ENCODE results near the gene FREY1. TPM values are rescaled to one million over a fixed set of nuclear protein-coding genes. Genes with fewer than 3 reads are reported as not detected.

FREY1 gene
- 2.2 and 4.2 TPM in 2 replicates for total RNA-seq (2021)
- Bru-seq, nascent RNA: percentile 53 among the genes with signal in this experiment
- BruChase-seq, experiment 1, labeled RNA remaining after a 2-hour chase: percentile 57 among the genes with signal in this experiment
- percentile 59 among the genes with signal in this experiment for BruChase-seq, experiment 2, labeled RNA remaining after a 6-hour chase
- long read RNA-seq: 0 reads

- Histone ChIP-seq H3K27ac (no peak within 1 kb of the TSS), H3K4me3 (no peak within 1 kb of the TSS)
- CTCF ChIA-PET: no interaction called here
These were observed at the start of gene FREY1 for GRCh38 chr11:45906965-45907611. Gene FREY1, minus strand, starts transcription at chr11:45907271. Its CDS starts 26 bp downstream, at chr11:45907245.

GRCh38 chr11:45949992-45950407 is 42.9 kb upstream of the FREY1 start:
- POLR2A ChIA-PET (ENCODE audit: unreplicated experiment): no interaction called here
- H2AFZ ChIP-seq: no peak overlapping the region
- CTCF ChIA-PET: no interaction called here
- no peaks in the 10 kb centered on the region; the same call in 1 of the 2 replicates for H3K36me3 ChIP-seq (ENCODE audit: low read depth)
- no peaks in the 10 kb centered on the region for H3K79me2 ChIP-seq (ENCODE audit: low read depth)
- H4K20me1 ChIP-seq (ENCODE audit: insufficient read depth): no peaks in the 10 kb centered on the region; the same call in 1 of the 2 replicates
- H3F3A ChIP-seq (ENCODE audit: insufficient read depth, low read depth): 0 out of 2 replicates have a peak, but pooled peaks cover 3% of the 10 kb centered on the region
- H3K9me2 ChIP-seq (ENCODE audit: insufficient read depth): no peaks in the 10 kb centered on the region
- no TSS peak for BruUV-seq (replicated peaks)
- H3K4me2 ChIP-seq: no peak overlapping the region
- H3K27ac ChIP-seq: no peak overlapping the region
- H3K4me3 ChIP-seq: no peak overlapping the region
- H3K4me1 ChIP-seq (replicated peaks; ENCODE audit: insufficient read depth): no peaks in the 10 kb centered on the region
- no peak for DNase-seq
- intact Hi-C loops (cut with micrococcal nuclease; ENCODE audit: unreplicated experiment): no loop called here
- H3K27me3 ChIP-seq (ENCODE audit: insufficient read depth, low read depth): no peaks in the 10 kb centered on the region
- no peak for TF ChIP-seq CTCF (conservative IDR thresholded peaks at IDR 0.05)
- no peaks in the 10 kb centered on the region for H3K9me3 ChIP-seq (ENCODE audit: insufficient read depth, low read depth)

More at GRCh38 chr11:45906965-45907611, at the start of gene FREY1:
- POLR2A ChIA-PET (ENCODE audit: unreplicated experiment): no interaction called here
- H3K27me3 ChIP-seq (ENCODE audit: insufficient read depth, low read depth): no peaks in the 10 kb centered on the region
- H3K4me1 ChIP-seq (replicated peaks; ENCODE audit: insufficient read depth): no peaks in the 10 kb centered on the region
- TF ChIP-seq EZH2 (IDR thresholded peaks at IDR 0.05; ENCODE audit: low read depth) (no peak), CTCF (conservative IDR thresholded peaks at IDR 0.05) (no peak)
- H4K20me1 ChIP-seq (ENCODE audit: insufficient read depth): no peaks in the 10 kb centered on the region
- intact Hi-C loops (cut with micrococcal nuclease; ENCODE audit: unreplicated experiment): no loop called here
- H3F3A ChIP-seq (ENCODE audit: insufficient read depth, low read depth): peaks cover 7% of the 10 kb centered on the region; the same call in 1 of the 2 replicates
- H3K4me2 ChIP-seq: no peak within 1 kb of the TSS
- no TSS peak for BruUV-seq (replicated peaks)
- DNase-seq: no peak
- no peaks in the 10 kb centered on the region for H3K9me2 ChIP-seq (ENCODE audit: insufficient read depth)
- H3K9me3 ChIP-seq (ENCODE audit: insufficient read depth, low read depth): no peaks in the 10 kb centered on the region
- no peaks in the 10 kb centered on the region for H3K36me3 ChIP-seq (ENCODE audit: low read depth)
- H2AFZ ChIP-seq: no peak within 1 kb of the TSS
- H3K79me2 ChIP-seq (ENCODE audit: low read depth): no peaks in the 10 kb centered on the region

- Histone ChIP-seq H3K27ac (no peak overlapping the region), H3K4me3 (no peak overlapping the region), H3K27me3 (ENCODE audit: insufficient read depth, low read depth) (no peaks in the 10 kb centered on the region), H3F3A (ENCODE audit: insufficient read depth, low read depth) (0 out of 2 replicates have a peak, but pooled peaks cover 3% of the 10 kb centered on the region), H4K20me1 (ENCODE audit: insufficient read depth) (no peaks in the 10 kb centered on the region; the same call in 1 of the 2 replicates), H3K4me2 (no peak overlapping the region), H3K79me2 (ENCODE audit: low read depth) (no peaks in the 10 kb centered on the region), H2AFZ (no peak overlapping the region), H3K36me3 (ENCODE audit: low read depth) (no peaks in the 10 kb centered on the region; the same call in 1 of the 2 replicates), H3K4me1 (replicated peaks; ENCODE audit: insufficient read depth) (no peaks in the 10 kb centered on the region), H3K9me2 (ENCODE audit: insufficient read depth) (no peaks in the 10 kb centered on the region), H3K9me3 (ENCODE audit: insufficient read depth, low read depth) (no peaks in the 10 kb centered on the region)
- intact Hi-C loops (cut with micrococcal nuclease; ENCODE audit: unreplicated experiment): no loop called here
- no peak for DNase-seq
- ChIA-PET POLR2A (ENCODE audit: unreplicated experiment) (no interaction called here), CTCF (no interaction called here)
- no TSS peak for BruUV-seq (replicated peaks)
- TF ChIP-seq CTCF (conservative IDR thresholded peaks at IDR 0.05) (no peak), EZH2 (IDR thresholded peaks at IDR 0.05; ENCODE audit: low read depth) (no peak)
These were observed 41.3 kb upstream of the FREY1 start for GRCh38 chr11:45948356-45948755.

All from PC-9 (cell line).